DOHH2 (cell line): ENCODE measurements around the gene SRSF2.

ENCODE experiments used
- H3F3A ChIP-seq: fragments of 200-600 bp; sonication (generic), shearing (Covaris generic); 2 replicates; pipeline ENCODE4 v1.6.0; 2016; ENCODE audit warnings: antibody characterized with exemption, mild to moderate bottlenecking; ENCODE audit not compliant: control insufficient read depth, insufficient read depth
- H3K27ac ChIP-seq: fragments of 200-600 bp; sonication (generic); 2 replicates; pipeline ENCODE4 v1.5.1; 2014; ENCODE audit warnings: low read depth, mild to moderate bottlenecking, low read length, moderate library complexity
- H3K27me3 ChIP-seq: fragments of 200-600 bp; sonication (generic); 2 replicates; pipeline ENCODE4 v1.6.1; 2014; ENCODE audit warnings: mild to moderate bottlenecking, low read length, mixed read lengths; ENCODE audit not compliant: control insufficient read depth
- H3K36me3 ChIP-seq: fragments of 200-600 bp; sonication (generic); 2 replicates; pipeline ENCODE4 v1.6.1; 2014; ENCODE audit warnings: mild to moderate bottlenecking, low read length, moderate library complexity, mixed read lengths; ENCODE audit not compliant: control insufficient read depth
- H3K4me1 ChIP-seq: fragments of 200-600 bp; sonication (generic); 2 replicates; pipeline ENCODE4 v1.6.1; 2014; ENCODE audit warnings: mild to moderate bottlenecking, low read length, mixed read lengths; ENCODE audit not compliant: control insufficient read depth
- H3K4me2 ChIP-seq: fragments of 200-600 bp; sonication (generic); 2 replicates; pipeline ENCODE4 v1.6.0; 2014; ENCODE audit warnings: mild to moderate bottlenecking, low read length, moderate library complexity
- H3K4me3 ChIP-seq: fragments of 200-600 bp; sonication (generic); 2 replicates; pipeline ENCODE4 v1.5.1; 2014; ENCODE audit warnings: mild to moderate bottlenecking, low read length, mixed read lengths
- H3K79me2 ChIP-seq: fragments of 200-600 bp; sonication (generic); 2 replicates; pipeline ENCODE4 v1.6.1; 2014; ENCODE audit warnings: mild to moderate bottlenecking, low read length, mixed read lengths; ENCODE audit not compliant: control insufficient read depth
- H3K9me2 ChIP-seq: fragments of 200-600 bp; sonication (generic); replicated peaks from 2 replicates; pipeline ENCODE4 v1.6.1; 2014; ENCODE audit warnings: mild to moderate bottlenecking, low read length, mixed read lengths; ENCODE audit not compliant: control insufficient read depth
- H3K9me3 ChIP-seq: fragments of 200-600 bp; sonication (generic); 2 replicates; pipeline ENCODE4 v1.6.1; 2014; ENCODE audit warnings: antibody characterized with exemption, low read length, mixed read lengths; ENCODE audit not compliant: control insufficient read depth, insufficient read depth
- H4K20me1 ChIP-seq: fragments of 200-600 bp; sonication (generic); 2 replicates; pipeline ENCODE4 v1.6.0; 2014; ENCODE audit warnings: low read depth, mild to moderate bottlenecking, antibody characterized with exemption, low read length, moderate library complexity; ENCODE audit not compliant: control insufficient read depth, insufficient read depth
- EZH2phosphoT487 ChIP-seq: fragments of 200-600 bp; sonication (generic); IDR thresholded peaks from 2 replicates; pipeline ENCODE4 v1.6.1; 2017; ENCODE audit warnings: borderline replicate concordance, mild to moderate bottlenecking, antibody characterized with exemption, low read length, moderate library complexity, mixed read lengths
- TF ChIP-seq, protein P1 (sequence below): fragments of 200-600 bp; sonication (generic); IDR thresholded peaks from one replicate; pipeline ENCODE4 v1.5.1; 2014; ENCODE audit warnings: antibody characterized with exemption, mild to moderate bottlenecking, low read depth, low read length; ENCODE audit not compliant: poor library complexity, severe bottlenecking

Gene SRSF2

DNA sequence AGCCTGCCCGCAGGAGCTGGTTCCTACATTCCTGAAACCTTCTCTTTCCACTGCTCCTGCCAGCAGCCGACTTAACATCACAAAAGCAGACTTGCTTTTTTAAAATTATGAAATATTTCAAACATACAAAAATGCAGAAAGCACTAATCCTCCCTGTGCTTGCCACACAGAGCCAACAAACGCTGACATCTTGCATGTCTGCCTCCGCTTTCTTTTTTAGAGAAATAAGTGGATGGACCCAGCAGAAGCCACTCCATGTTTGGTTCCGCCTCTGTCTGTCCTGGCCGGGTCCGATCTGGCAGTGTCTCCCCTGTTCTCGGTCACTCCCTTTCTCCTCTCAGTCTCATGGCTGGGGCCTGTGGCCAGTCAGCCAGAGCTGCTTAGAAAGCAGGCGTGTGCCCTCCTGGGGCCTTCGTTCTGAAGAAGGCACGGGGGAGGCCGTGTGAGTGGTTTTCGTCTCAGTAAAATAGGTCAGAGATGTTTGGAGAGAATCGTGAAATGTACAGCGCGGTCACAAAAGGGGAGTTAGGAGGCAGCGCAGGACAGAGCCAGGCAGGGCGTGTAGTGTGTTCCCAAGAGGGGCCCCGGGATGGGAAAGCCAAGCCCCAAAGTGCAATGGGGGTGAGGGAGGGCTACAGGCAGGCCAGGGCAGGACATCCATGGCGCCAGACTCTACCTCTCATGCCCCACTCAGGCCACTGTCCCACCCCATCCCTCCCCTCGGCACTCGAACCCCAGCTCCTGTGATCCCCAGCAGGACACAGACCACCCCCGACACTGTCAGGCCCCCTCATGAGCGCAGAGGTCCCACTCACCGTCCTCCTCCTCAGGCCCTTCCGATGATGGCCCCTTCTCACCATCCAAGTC, 49.6 kb downstream of the SRSF2 start:
- Histone ChIP-seq H3K36me3 (no peaks in the 10 kb centered on the region), H3F3A (no peaks in the 10 kb centered on the region), H4K20me1 (no peaks in the 10 kb centered on the region), H3K9me2 (no peaks in the 10 kb centered on the region), H3K4me1 (no peaks in the 10 kb centered on the region), H3K4me2 (no peak overlapping the region), H3K4me3 (no peak overlapping the region), H3K9me3 (no peaks in the 10 kb centered on the region), H3K79me2 (no peaks in the 10 kb centered on the region), H3K27me3 (peaks cover 6% of the 10 kb centered on the region; the same call in 1 of the 2 replicates), H3K27ac (no peak overlapping the region)
- TF ChIP-seq, protein P1, sequence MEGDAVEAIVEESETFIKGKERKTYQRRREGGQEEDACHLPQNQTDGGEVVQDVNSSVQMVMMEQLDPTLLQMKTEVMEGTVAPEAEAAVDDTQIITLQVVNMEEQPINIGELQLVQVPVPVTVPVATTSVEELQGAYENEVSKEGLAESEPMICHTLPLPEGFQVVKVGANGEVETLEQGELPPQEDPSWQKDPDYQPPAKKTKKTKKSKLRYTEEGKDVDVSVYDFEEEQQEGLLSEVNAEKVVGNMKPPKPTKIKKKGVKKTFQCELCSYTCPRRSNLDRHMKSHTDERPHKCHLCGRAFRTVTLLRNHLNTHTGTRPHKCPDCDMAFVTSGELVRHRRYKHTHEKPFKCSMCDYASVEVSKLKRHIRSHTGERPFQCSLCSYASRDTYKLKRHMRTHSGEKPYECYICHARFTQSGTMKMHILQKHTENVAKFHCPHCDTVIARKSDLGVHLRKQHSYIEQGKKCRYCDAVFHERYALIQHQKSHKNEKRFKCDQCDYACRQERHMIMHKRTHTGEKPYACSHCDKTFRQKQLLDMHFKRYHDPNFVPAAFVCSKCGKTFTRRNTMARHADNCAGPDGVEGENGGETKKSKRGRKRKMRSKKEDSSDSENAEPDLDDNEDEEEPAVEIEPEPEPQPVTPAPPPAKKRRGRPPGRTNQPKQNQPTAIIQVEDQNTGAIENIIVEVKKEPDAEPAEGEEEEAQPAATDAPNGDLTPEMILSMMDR: no peak
- TF ChIP-seq EZH2phosphoT487: no peak

DNA sequence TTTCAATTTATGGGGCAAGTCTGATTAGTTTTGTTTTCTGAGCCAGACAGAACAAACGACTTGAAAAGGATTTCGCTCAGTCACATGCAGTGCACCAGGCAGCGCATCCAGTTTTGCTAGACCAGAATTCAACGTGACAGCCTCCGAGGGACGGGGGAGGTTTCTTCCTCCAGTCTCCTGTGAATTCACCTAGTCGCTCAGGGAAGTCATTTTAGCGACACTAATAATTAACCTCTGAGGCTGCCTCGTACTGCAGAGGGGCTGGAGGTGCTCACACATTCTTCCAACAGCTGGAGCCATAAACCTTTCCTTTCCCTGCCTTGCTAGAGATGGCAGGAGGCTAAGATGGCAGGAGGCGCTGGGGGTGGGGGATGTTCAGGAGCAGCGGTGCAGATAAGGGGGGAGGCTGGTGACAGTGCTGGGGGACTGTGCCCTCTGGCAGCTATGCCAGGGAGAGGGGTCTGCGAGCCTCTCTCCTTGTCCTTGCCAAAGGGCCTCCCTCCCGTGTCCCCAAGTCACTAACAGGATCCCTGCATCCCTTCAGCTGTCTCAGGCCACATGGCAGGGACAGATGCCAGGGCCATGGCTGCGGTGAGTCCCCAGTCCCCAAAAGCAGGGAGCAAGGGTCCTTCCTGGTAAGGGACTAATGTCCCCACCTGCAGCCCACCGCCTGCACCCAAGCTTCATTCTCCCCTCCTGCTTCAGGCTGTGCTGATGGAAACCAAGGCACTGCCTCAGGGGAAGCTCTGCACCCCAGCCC, 50.4 kb downstream of the SRSF2 start:
- Histone ChIP-seq H3K9me3 (no peaks in the 10 kb centered on the region), H3K9me2 (no peaks in the 10 kb centered on the region), H3K4me1 (no peaks in the 10 kb centered on the region), H3K36me3 (no peaks in the 10 kb centered on the region), H3K4me2 (no peak overlapping the region), H3K4me3 (no peak overlapping the region), H3F3A (no peaks in the 10 kb centered on the region), H3K27me3 (peaks cover 10% of the 10 kb centered on the region), H4K20me1 (no peaks in the 10 kb centered on the region), H3K27ac (no peak overlapping the region), H3K79me2 (no peaks in the 10 kb centered on the region)
- TF ChIP-seq EZH2phosphoT487: no peak
- TF ChIP-seq, protein P1: no peak

DNA sequence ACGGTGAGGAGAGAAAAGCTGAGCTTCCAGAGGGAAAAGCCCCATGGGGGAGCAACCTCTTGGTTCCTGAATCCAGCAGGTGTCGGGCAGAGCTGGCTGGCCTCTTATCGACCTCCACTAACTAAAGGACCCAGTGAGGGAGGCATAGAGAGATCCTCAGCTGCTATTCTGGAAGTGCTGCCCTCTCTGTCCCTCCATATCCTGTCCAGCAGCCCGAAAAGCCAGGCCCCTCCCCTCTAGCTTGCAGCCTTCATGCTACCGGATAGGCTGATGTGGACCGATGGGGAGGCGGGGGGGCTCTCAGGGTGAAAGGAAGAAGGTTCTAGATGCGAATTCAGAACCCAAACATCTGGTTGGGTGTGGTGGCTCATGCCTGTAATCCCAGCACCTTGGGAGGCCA, 51.3 kb downstream of the SRSF2 start:
- H3K4me1 ChIP-seq: no peaks in the 10 kb centered on the region
- no peak overlapping the region for H3K27ac ChIP-seq
- H3K4me2 ChIP-seq: no peak overlapping the region
- no peaks in the 10 kb centered on the region for H3K9me2 ChIP-seq
- H3K9me3 ChIP-seq: no peaks in the 10 kb centered on the region
- no peaks in the 10 kb centered on the region for H3F3A ChIP-seq
- no peaks in the 10 kb centered on the region for H4K20me1 ChIP-seq
- no peaks in the 10 kb centered on the region for H3K79me2 ChIP-seq
- TF ChIP-seq, protein P1: no peak
- H3K36me3 ChIP-seq: no peaks in the 10 kb centered on the region
- no peak overlapping the region for H3K4me3 ChIP-seq
- H3K27me3 ChIP-seq: peaks cover 14% of the 10 kb centered on the region
